Cardiac fibroblast (primary cell): Measurements from ENCODE around the gene MMP15.

Source experiments
- DNase-seq, 2 donors: peaks; one replicate each; pipeline versions ENCODE4 v3.0.0 to v3.0.0-alpha.2; 2010; ENCODE audit warnings: low read depth in 2 of 2
- H3K4me3 ChIP-seq, 2 donors: replicated peaks in 1 of 2; 1 replicate in 1 of 2; 2 replicates in 1 of 2; pipeline ENCODE4 v1.5.1; 2011; ENCODE audit warnings: low read depth in 2 of 2, low read length in 2 of 2, mild to moderate bottlenecking in 2 of 2, moderate library complexity in 1 of 2
- TF ChIP-seq, protein P1 (sequence below): IDR thresholded peaks from one replicate; pipeline ENCODE4 v1.5.1; 2011; ENCODE audit warnings: low read depth, mild to moderate bottlenecking, low read length, inconsistent platforms

Gene MMP15

GRCh38 chr16:58040945-58041627, 15.5 kb downstream of the MMP15 start:
- TF ChIP-seq, protein P1, sequence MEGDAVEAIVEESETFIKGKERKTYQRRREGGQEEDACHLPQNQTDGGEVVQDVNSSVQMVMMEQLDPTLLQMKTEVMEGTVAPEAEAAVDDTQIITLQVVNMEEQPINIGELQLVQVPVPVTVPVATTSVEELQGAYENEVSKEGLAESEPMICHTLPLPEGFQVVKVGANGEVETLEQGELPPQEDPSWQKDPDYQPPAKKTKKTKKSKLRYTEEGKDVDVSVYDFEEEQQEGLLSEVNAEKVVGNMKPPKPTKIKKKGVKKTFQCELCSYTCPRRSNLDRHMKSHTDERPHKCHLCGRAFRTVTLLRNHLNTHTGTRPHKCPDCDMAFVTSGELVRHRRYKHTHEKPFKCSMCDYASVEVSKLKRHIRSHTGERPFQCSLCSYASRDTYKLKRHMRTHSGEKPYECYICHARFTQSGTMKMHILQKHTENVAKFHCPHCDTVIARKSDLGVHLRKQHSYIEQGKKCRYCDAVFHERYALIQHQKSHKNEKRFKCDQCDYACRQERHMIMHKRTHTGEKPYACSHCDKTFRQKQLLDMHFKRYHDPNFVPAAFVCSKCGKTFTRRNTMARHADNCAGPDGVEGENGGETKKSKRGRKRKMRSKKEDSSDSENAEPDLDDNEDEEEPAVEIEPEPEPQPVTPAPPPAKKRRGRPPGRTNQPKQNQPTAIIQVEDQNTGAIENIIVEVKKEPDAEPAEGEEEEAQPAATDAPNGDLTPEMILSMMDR, result no peak
- DNase-seq, result no peak
- H3K4me3 ChIP-seq, result no peak overlapping the region

GRCh38 chr16:58041628-58041955, 16.0 kb downstream of the MMP15 start:
- no peak for DNase-seq
- no peak overlapping the region for H3K4me3 ChIP-seq
- TF ChIP-seq, protein P1, result no peak

DNA sequence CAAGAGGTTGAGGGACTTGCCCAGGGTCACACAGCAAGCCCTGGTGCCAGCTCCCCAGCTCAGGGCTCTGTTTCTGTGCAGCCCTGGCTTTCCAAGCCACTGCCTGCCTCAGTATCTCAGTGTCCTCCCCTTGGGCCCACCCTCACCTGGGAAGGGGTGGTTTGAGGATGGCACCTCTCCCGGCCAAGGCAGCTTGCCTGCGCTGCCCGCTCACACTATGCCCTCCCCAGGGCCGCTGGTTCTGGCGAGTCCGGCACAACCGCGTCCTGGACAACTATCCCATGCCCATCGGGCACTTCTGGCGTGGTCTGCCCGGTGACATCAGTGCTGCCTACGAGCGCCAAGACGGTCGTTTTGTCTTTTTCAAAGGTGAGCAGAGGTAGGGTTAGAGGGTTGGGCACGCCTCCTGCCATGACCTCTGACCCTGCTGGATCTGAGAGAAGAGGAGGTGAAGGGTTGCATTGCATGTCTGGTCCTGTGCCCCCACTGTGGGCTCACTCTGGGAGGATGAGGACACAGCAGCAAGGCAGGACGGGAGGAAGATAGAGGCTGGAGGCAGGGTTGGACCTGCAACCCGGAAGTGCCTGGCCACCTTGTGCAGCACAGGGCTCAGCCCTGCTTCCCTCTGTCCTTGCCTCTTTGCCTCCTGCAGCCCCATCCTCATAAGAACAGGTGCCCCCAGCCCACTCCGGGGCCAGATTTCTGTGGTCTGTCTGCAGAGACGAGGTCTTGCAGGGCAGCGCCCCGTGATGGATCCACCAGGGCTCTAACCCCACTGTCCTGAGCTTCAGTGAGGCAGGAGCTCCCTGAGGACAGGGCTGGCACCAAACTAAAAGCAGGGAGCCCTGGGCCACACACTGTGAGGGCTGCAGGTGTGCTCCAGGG, 16.7 kb downstream of the MMP15 start:
- TF ChIP-seq, protein P1, result no peak
- H3K4me3 ChIP-seq, result no peak overlapping the region
- DNase-seq, result no peak

- TF ChIP-seq, protein P1, result no peak
- no peak overlapping the region for H3K4me3 ChIP-seq
Measured at GRCh38 chr16:58042886-58043515, 17.4 kb downstream of the MMP15 start.

GRCh38 chr16:58043571-58044155, 18.1 kb downstream of the MMP15 start:
- TF ChIP-seq, protein P1, result no peak
- DNase-seq, result no peak

More at GRCh38 chr16:58042886-58043515, 17.4 kb downstream of the MMP15 start:
- no peak for DNase-seq

DNA sequence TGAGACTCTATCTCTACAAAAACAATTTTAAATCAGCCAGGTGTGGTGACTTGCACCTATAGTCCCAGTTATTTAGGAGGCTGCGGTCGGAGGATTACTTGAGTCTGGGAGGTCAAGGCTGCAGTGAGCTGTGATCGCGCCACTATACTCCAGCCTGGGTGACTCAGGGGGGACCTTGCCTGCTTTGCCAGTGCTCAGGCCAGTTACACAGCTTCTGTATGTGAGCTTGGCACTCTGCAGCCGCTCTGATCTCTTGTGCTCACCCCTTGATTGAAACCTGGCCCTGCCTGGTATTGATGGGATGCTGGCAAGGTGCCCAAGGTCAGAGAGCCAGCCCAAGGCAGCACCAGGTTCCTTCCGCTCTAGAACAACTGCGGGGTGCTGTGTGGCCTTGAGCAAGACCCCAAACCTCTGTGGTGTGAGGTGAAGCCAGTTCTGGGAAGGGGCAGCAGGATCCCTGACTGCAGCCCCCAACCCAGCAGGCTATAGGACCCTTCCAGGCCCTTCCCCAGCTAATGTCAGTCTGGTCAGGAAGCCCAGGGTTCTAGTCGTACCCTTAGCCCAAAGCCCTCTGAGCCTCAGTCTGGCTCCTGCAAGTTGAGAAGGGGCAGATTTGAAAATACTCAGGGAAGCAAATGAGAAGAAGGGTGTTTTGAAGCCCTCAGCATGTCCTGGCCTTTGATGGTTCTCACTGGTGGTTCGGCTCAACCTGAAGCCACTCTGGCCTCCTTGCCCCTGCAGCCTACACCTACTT, 18.9 kb downstream of the MMP15 start:
- no peak for DNase-seq
- TF ChIP-seq, protein P1, result no peak
- no peak overlapping the region for H3K4me3 ChIP-seq

More at GRCh38 chr16:58043571-58044155, 18.1 kb downstream of the MMP15 start:
- H3K4me3 ChIP-seq, result no peak overlapping the region
